Body of pancreas (tissue), 4 donors: ENCODE measurements around the gene GGA1.
A peak's percentile ranks its signal among the peaks of the same experiment; 100 is the strongest.

Source experiments
- POLR2A ChIP-seq, 3 donors: fragments of 450-650 bp; IDR thresholded peaks; one replicate each; pipeline ENCODE4 v1.6.1; 2016; ENCODE audit warnings: antibody characterized with exemption in 3 of 3, mild to moderate bottlenecking in 2 of 3
- TF ChIP-seq, protein P1 (sequence below), 7 experiments: fragments of 450-650 bp in 4 of 7; fragments of 200-600 bp in 3 of 7; sonication (generic) in 3 of 7; IDR thresholded peaks; one replicate each; pipeline ENCODE4 v1.5.1; 2016 to 2019; ENCODE audit warnings: antibody characterized with exemption in 7 of 7

- TF ChIP-seq, protein P1, sequence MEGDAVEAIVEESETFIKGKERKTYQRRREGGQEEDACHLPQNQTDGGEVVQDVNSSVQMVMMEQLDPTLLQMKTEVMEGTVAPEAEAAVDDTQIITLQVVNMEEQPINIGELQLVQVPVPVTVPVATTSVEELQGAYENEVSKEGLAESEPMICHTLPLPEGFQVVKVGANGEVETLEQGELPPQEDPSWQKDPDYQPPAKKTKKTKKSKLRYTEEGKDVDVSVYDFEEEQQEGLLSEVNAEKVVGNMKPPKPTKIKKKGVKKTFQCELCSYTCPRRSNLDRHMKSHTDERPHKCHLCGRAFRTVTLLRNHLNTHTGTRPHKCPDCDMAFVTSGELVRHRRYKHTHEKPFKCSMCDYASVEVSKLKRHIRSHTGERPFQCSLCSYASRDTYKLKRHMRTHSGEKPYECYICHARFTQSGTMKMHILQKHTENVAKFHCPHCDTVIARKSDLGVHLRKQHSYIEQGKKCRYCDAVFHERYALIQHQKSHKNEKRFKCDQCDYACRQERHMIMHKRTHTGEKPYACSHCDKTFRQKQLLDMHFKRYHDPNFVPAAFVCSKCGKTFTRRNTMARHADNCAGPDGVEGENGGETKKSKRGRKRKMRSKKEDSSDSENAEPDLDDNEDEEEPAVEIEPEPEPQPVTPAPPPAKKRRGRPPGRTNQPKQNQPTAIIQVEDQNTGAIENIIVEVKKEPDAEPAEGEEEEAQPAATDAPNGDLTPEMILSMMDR (IDR thresholded peaks at IDR 0.05) = peak in 1 of 7 experiments; percentile 18
- TF ChIP-seq POLR2A (IDR thresholded peaks at IDR 0.05) = peak in 2 of 3 donors; percentile 30 to 46
Measured at GRCh38 chr22:37658133-37659065, 49.8 kb downstream of the GGA1 start, which contains the start of gene PDXP.
